DMS153 treated with DMSO at 0.1 percent for 48 hours (cell line): ENCODE results near the gene UXT.
"Not testable (repeated sequence)": the region's sequence is repeated elsewhere in the genome, so short reads cannot be mapped to it uniquely, and the experiment has no call there.

Source experiments
- DNase-seq: peaks from one replicate; lab custom pipeline; 2025; ENCODE audit not compliant: unreplicated experiment; lab: John Stamatoyannopoulos, UW

The UXT gene

DNA sequence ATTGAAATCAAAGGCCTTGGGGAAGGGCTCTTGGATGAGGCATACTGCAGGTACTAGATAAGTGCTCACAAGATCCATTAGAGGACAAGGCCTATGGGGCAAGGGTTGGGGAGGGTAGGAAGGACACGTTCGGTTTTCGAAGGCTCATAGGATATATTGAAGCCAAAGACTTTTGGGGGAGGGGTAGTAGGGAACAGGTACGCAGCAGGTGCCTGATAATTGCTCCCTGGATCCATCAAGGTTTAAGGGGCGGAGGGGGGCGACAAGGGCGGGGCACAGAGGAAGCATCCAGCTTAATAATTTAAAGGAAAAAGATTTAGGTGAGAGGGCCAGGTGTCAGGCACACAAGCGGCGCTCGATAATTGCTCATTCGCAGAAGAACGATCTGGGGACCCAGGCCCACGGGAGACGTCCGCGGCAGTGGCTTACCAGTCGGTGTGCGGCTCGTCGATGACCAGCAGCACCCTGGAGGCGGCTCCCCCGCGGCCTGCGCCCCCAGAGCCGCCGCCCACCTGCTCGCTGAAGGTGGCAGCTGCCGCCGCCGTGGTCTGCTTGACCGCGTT, 40.0 kb downstream of the UXT start:
- no peak for DNase-seq

DNA sequence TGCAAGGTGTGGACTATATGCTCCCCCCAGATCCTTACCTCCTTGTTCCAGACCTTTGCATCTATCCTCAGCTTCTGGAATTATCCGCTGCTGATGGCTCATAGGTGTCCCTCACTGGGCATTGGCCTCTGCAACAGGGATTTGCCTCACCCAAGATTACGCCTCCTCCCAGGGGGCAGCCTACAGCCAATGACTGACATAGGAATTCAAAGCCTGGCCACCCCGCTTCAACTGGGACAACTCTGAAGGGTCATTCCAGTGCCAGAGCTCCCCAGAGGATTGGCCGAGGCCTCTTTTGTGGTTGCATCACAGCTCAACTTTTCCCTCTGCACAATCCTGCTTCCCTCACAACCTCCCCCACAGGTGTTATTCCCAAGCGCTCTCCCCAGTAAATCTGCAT, 44.4 kb downstream of the UXT start:
- no peak for DNase-seq

DNA sequence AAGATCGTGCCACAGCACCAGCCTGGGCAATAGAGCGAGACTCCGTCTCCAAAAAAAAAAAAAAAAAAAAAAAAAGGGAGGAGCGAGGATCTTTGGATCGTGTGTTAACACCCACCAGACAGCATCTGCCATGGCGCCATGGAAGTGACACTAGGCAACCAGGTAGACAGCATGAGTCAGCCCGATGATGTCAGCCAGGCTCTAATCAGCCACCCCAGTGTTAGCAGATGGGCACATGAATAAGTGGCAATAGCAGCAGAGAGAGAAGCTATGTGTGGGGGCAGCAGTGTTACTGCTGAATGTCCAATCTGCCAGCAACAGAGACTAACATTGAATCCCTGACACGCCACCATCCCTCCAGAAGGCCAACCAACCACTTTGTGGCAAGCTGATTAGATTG, 45.9 kb downstream of the UXT start:
- DNase-seq: no peak

DNA sequence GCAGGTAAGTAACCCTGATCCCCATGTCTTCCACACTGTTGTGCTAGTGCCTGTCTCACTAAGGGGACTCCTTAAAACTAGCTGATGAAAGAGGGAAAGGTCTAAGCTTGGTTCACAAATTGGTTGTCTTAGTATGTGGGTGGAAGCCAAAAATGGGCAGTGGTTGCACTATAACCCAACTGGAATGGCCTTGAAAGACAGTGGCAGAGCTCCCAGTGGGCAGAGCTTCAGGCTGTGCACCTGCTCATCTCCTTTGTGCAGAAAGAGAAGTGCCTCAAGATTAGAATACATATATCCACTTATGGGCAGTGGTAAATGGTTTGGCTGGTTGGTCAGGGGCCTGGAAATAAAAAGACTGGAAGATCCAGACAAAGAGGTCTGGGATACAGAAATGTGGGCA, 46.6 kb downstream of the UXT start:
- DNase-seq: no peak

DNA sequence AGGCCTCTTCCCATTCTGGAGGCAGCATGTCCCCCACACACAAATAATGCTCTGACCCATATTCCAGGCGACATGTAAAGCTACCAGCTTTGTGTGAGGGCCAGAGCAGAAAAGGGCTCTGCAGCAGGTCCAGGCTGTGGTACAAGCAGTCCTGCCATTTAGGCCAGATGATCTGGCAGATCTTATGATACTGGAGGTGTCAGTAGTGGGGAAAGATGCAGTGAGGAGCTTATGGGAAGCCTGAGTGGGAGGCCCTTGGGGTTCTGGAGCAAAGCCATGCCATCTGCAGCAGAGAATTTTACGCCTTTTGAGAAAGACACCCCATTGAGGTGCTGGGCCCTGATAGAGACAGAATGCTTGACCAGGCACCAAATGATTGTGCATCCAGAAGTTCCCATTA, 47.1 kb downstream of the UXT start:
- DNase-seq: no peak

DNA sequence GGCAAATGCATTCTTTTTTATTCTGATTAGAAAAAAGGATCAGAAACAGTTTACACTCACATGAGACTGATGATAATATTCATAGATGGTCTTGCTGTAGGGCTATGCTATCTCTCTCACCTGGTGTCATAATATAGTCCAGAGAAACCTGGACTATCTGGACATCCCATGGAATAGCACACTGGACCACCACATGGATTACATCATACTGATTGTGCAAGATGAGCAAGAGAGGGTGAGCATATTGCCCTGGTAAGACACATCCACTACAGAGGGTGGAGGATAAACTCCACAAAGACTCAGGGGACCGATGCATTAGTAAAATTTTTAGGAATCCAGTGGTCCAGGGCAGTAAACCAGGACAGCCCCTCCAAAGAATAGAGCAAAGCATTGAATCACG, 47.5 kb downstream of the UXT start:
- no peak for DNase-seq

DNA sequence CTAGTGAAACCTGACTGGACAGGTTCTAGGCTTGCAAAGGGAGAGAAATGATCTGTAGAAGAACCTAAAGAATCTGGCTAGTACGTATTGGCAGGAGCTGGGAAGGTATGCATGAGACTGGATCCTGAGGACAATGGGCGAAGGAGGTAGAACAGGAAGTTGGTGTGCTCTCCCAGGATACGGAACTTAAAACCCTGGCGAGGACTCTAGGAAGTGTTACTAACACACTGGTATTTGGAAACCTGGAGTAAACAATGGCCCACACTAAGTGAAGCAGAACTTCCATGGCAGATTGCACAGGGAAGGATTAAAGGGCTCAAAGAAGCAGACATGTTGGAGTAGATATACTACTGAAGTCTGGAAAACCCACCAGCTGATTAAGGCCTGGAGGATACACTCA, 48.5 kb downstream of the UXT start:
- DNase-seq: no peak

DNA sequence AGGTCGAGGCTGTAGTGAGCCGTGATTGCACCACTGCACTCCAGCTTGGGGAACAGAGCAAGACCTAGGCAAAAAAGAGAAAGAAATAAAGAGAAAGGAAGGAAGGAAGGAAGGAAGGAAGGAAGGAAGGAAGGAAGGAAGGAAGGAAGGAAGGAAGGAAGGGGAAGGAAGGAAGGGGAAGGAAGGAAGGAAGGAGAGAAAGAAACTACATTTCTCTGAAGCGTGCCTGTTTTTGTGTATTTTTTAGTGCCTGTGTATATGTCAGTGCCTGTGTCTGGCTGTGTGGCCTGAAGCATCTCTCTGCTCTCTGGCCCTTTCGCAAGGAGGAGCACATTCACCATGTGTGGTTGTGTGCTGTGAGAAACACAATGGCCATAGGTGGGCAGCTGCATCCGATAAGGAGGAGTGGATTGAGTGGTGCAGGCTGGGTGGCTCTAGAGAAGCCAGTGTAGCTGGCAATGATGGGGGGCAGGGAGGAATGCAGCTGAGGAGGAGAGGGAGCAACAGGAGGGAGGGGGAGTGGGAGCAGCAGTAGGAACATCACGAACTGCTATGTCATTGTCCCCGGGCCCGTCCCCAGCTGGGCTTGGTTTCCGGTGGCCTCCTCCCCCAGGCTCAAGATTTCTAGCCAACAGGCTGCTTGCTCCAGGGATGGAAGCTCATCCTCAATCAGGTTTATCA, 50.7 kb downstream of the UXT start:
- no peak for DNase-seq

DNA sequence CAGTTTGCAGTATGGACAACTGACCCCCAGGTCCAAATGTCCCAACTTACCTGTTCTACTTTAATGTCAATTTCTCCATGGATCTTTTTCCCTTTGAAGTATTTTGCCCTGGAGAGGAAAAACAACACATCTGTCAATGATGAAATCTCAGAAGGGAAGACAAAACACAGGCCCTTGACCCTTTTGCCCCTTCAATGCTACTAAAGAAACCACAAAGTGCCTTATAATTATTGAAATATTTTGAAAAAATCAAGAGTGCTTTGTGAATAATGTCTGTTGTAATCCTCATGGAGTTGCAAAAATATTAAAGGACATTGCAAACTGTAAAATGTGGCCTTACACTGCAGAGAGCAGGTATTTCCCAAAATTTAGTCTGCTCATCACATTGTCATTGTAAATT, 51.9 kb downstream of the UXT start:
- DNase-seq: no peak

DNA sequence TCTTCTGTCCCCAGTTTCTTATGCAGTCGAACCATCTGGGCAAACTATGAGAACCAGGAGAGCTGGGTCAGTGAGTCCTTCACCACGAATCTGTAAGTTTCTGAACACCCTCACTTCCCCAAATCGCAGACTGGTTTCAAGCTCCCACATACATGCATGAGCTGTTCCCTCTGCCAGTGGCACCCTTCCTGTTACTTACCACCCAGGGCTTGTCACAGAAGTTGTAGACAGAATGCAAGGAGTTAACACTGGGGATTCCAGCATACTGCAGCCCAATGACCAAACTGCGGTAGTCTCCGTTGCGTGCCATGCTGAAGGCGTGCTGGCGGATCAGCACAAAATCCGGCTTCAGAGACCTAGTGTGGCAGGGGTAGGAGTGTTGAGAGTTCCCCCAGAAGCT, 54.0 kb downstream of the UXT start:
- DNase-seq: no peak

DNA sequence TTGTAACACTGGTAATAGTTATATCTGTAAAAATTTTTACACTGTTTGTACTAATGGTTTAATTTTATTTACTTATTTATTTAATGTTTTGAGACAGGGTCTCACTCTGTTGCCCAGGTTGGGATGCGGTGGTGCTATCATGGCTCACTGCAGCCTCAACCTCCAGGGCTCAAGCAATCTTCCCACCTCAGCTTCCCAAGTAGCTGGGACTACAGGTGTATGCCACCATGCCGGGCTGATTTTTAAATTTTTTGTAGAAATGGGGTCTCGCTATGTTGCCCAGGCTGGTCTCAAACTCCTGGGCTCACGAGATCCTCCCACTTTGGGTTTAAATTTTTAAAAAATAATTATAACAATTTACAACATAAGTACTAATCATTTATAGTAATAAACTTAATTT, 55.9 kb downstream of the UXT start:
- DNase-seq: not testable (repeated sequence)
